ENCODE data around the gene CDT1.
"Not testable (repeated sequence)": the region's sequence is repeated elsewhere in the genome, so short reads cannot be mapped to it uniquely, and the experiment has no call there.

CDT1 gene

GRCh38 chr16:88769617-88770460, 33.8 kb upstream of the CDT1 start:
- DNase-seq = no peak

GRCh38 chr16:88770461-88771293, 32.9 kb upstream of the CDT1 start:
- no peak for DNase-seq

GRCh38 chr16:88771294-88771772, 32.3 kb upstream of the CDT1 start:
- no peak for DNase-seq

GRCh38 chr16:88771781-88772180, 31.8 kb upstream of the CDT1 start:
- not testable (repeated sequence) for DNase-seq

- DNase-seq = no peak
Observed at GRCh38 chr16:88772871-88773811, 30.4 kb upstream of the CDT1 start.

- DNase-seq = no peak
Observed at GRCh38 chr16:88773812-88774291, 29.7 kb upstream of the CDT1 start.

- DNase-seq = no peak
Observed at GRCh38 chr16:88774544-88775393, 28.8 kb upstream of the CDT1 start.

- no peak for DNase-seq
Observed at GRCh38 chr16:88775825-88776224, 27.8 kb upstream of the CDT1 start.

- DNase-seq = no peak
Observed at GRCh38 chr16:88777471-88778270, 25.9 kb upstream of the CDT1 start.

GRCh38 chr16:88778271-88778525, 25.4 kb upstream of the CDT1 start:
- DNase-seq = no peak

- no peak for DNase-seq
Observed at GRCh38 chr16:88778541-88779065, 25.0 kb upstream of the CDT1 start.

GRCh38 chr16:88779406-88780141, 24.0 kb upstream of the CDT1 start:
- DNase-seq = no peak

GRCh38 chr16:88780142-88781062, 23.2 kb upstream of the CDT1 start:
- DNase-seq = no peak

- peak; percentile 75 for DNase-seq
Observed at GRCh38 chr16:88781140-88782077, 22.2 kb upstream of the CDT1 start.

- no peak for DNase-seq
Observed at GRCh38 chr16:88782454-88783390, 20.9 kb upstream of the CDT1 start.

GRCh38 chr16:88783391-88784073, 20.1 kb upstream of the CDT1 start:
- no peak for DNase-seq
